K562 (cell line): ENCODE results near the gene PTK6. TPM values are rescaled to one million over a fixed set of nuclear protein-coding genes. Genes with fewer than 3 reads are reported as not detected.
A peak's percentile ranks its signal among the peaks of the same experiment; 100 is the strongest.

Experiments used
- CBFB ChIP-seq: sonication (generic); formaldehyde crosslinking; IDR thresholded peaks from 2 replicates; pipeline ENCODE4 v1.4.0; 2020; ENCODE audit warnings: mild to moderate bottlenecking, missing genetic modification reagents
- DEAF1 ChIP-seq: fragments of 450-650 bp; formaldehyde crosslinking; IDR thresholded peaks from 2 replicates; pipeline ENCODE4 v1.4.0; 2020; ENCODE audit warnings: mild to moderate bottlenecking, moderate library complexity
- ERF ChIP-seq: fragments of 450-650 bp; formaldehyde crosslinking; IDR thresholded peaks from 2 replicates; pipeline ENCODE4 v1.4.0; 2020; ENCODE audit warnings: mild to moderate bottlenecking, mixed read lengths
- ETS1 ChIP-seq: conservative IDR thresholded peaks from 2 replicates; pipeline ENCODE4 v1.6.1; 2011; ENCODE audit warnings: low read depth, mild to moderate bottlenecking, low read length; ENCODE audit not compliant: control insufficient read depth
- FOXP1 ChIP-seq: sonication (generic); formaldehyde crosslinking; IDR thresholded peaks from 2 replicates; pipeline ENCODE4 v1.8.0; 2022; ENCODE audit warnings: mild to moderate bottlenecking, missing genetic modification reagents
- HOXB6 ChIP-seq: fragments of 250-450 bp; sonication (Bioruptor Pico); IDR thresholded peaks from 2 replicates; pipeline ENCODE4 v1.5.1; 2022; ENCODE audit warnings: mild to moderate bottlenecking, borderline replicate concordance
- MAX ChIP-seq: sonication (generic); formaldehyde crosslinking; IDR thresholded peaks from 2 replicates; pipeline ENCODE4 v1.9.0; 2022; ENCODE audit warnings: mild to moderate bottlenecking, missing genetic modification reagents
- MTA1 ChIP-seq: fragments of 450-650 bp; IDR thresholded peaks from 2 replicates; pipeline ENCODE4 v1.6.1; 2017; ENCODE audit warnings: borderline replicate concordance
- MXD1 ChIP-seq: fragments of 250-450 bp; sonication (Bioruptor Pico); IDR thresholded peaks from 2 replicates; pipeline ENCODE4 v1.8.0; 2021; ENCODE audit warnings: borderline replicate concordance, mild to moderate bottlenecking, moderate library complexity; ENCODE audit not compliant: poor library complexity, severe bottlenecking
- NFXL1 ChIP-seq: fragments of 450-650 bp; formaldehyde crosslinking; IDR thresholded peaks from 2 replicates; pipeline ENCODE4 v1.4.0; 2021; ENCODE audit warnings: mild to moderate bottlenecking
- NR2C2 ChIP-seq, 2 experiments: fragments of 200-800 bp in 1 of 2; sonication (Bioruptor generic) in 1 of 2; sonication (generic) in 1 of 2; formaldehyde crosslinking in 1 of 2; IDR thresholded peaks; 2 replicates each; pipeline versions ENCODE4 v1.6.1 to v1.8.0; 2016 to 2022; ENCODE audit warnings: mild to moderate bottlenecking in 1 of 2, missing compliant biosample characterization in 1 of 2, missing genetic modification characterization in 1 of 2, missing genetic modification reagents in 1 of 2
- NRF1 ChIP-seq, 2 experiments: fragments of 450-650 bp; IDR thresholded peaks in 1 of 2; conservative IDR thresholded peaks in 1 of 2; 2 replicates each; pipeline ENCODE4 v1.6.1; 2014; ENCODE audit warnings: mild to moderate bottlenecking in 2 of 2
- POLR3G ChIP-seq: IDR thresholded peaks from 2 replicates; pipeline ENCODE4 v1.6.1; 2011; ENCODE audit not compliant: insufficient read length, insufficient replicate concordance; ENCODE audit errors: extremely low read depth
- RBM17 ChIP-seq: fragments of 200-400 bp; formaldehyde crosslinking; IDR thresholded peaks from 2 replicates; pipeline ENCODE4 v1.6.1; 2017; ENCODE audit warnings: low read depth, mild to moderate bottlenecking, low read length, borderline replicate concordance
- SMAD4 ChIP-seq: fragments of 250-450 bp; sonication (Bioruptor Pico); conservative IDR thresholded peaks from 2 replicates; pipeline ENCODE4 v1.8.0; 2021; ENCODE audit warnings: inconsistent platforms, mild to moderate bottlenecking, moderate library complexity
- SRSF9 ChIP-seq: fragments of 200-400 bp; formaldehyde crosslinking; IDR thresholded peaks from 2 replicates; pipeline ENCODE4 v1.6.1; 2017; ENCODE audit warnings: low read depth, low read length, borderline replicate concordance
- ZBED1 ChIP-seq: IDR thresholded peaks from 2 replicates; pipeline ENCODE4 v1.6.1; 2014
- ZFP1 ChIP-seq: fragments of 450-650 bp; formaldehyde crosslinking; IDR thresholded peaks from 2 replicates; pipeline ENCODE4 v1.4.0; 2020; ENCODE audit warnings: mild to moderate bottlenecking, mixed read lengths
- ZFPM2 ChIP-seq: fragments of 250-450 bp; sonication (Bioruptor Pico); IDR thresholded peaks from 2 replicates; pipeline ENCODE4 v1.5.1; 2022; ENCODE audit warnings: mild to moderate bottlenecking
- ZNF140 ChIP-seq: fragments of 250-450 bp; sonication (Bioruptor Pico); IDR thresholded peaks from 2 replicates; pipeline ENCODE4 v1.8.0; 2021; ENCODE audit warnings: moderate library complexity, mild to moderate bottlenecking, inconsistent platforms
- polyA plus RNA-seq, 8 experiments: library from polyadenylated mRNA; depleted of rRNA in 4 of 8; stranded (reverse) in 5 of 8; unstranded in 3 of 8; fragments of >200 nt; fragmentation: Nextera tagmentation in 2 of 8; fragmentation: Illumina TruSeq in 1 of 8; extraction: Ambion mirVana in 2 of 8; extraction: Trizol in 1 of 8; gene quantifications; 2 replicates each; pipeline versions ENCODE4 v1.2.1 to v1.2.3, GENCODE V29; 2011 to 2014; ENCODE audit warnings: inconsistent platforms in 1 of 8, missing spikeins in 1 of 8
- total RNA-seq, 7 experiments: library from RNA; depleted of rRNA in 6 of 7; stranded (reverse); fragments of >200 nt in 6 of 7; fragmentation: Illumina TruSeq in 2 of 7; extraction: Trizol in 2 of 7; gene quantifications; 2 replicates each; pipeline versions ENCODE4 v1.2.1 to v1.2.3, GENCODE V29; 2011 to 2021; ENCODE audit warnings: low replicate concordance in 1 of 7
- TF ChIP-seq, protein P1 (sequence below): sonication (generic); formaldehyde crosslinking; IDR thresholded peaks from 2 replicates; pipeline ENCODE4 v1.9.0; 2022; ENCODE audit warnings: mild to moderate bottlenecking, missing genetic modification reagents
- TF ChIP-seq, protein P2 (sequence below): fragments of 450-650 bp; IDR thresholded peaks from 2 replicates; pipeline ENCODE4 v1.6.1; 2016; ENCODE audit warnings: antibody characterized with exemption

The PTK6 gene
- total and polyA plus RNA-seq, 9 of the 15 experiments (the other 6 are each of a cell fraction or from before 2014, with no cell fraction given): 0.07 TPM; not detected in 8

DNA sequence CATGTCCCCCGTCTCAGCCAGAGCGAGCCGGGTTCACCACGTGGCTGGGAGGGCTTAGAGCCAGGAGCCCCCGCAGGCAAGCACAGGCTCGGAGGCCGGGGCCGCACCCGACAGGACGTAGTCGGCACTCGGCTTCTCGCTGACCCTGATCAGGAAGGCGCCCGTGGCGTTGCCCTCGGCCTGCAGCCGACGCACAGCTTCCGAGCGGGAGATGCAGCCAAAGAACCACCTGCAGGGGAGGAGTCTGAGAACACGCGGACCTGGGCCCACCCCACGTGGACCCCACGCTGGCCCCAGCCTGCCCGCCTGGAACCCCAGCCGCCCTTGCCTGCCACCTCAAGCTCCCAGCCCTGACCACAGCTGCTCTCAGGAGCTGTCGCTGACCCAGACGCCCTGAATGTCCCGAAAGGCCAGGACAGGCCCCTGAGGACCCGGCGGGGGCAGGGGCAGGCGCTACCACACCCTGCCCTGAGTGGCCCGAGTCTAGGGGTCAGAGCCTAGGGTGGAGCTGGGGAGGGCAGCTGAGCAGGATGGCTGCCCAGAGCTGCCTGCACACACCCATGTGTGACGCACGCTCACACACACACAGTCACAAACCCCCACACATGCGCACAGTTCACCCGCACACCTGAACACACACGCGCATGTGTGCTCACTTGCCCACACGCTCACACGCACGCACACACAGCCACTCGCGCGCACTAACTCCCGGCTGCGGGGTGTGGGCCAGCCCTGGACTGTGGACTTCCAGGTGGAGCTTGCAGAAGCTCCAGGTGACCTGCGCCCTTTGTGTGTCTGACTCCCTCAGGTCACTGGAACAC, 2.1 kb downstream of the PTK6 start (continued):
- TF ChIP-seq ETS1: no peak
- TF ChIP-seq FOXP1 (CRISPR knock-in tag): peak; percentile 70; the same call in 1 of the 2 replicates
- no peak for TF ChIP-seq NFXL1
- TF ChIP-seq, protein P1, sequence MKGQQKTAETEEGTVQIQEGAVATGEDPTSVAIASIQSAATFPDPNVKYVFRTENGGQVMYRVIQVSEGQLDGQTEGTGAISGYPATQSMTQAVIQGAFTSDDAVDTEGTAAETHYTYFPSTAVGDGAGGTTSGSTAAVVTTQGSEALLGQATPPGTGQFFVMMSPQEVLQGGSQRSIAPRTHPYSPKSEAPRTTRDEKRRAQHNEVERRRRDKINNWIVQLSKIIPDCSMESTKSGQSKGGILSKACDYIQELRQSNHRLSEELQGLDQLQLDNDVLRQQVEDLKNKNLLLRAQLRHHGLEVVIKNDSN: peak; percentile 36; the same call in 1 of the 2 replicates
- TF ChIP-seq HOXB6: no peak
- TF ChIP-seq NRF1 (conservative IDR thresholded peaks at IDR 0.05 in 1 of 2, IDR thresholded peaks at IDR 0.05 in 1 of 2): peak; percentile 62
- TF ChIP-seq ZNF140 (CRISPR knock-in tag): no peak
- no peak for TF ChIP-seq RBM17
- no peak for TF ChIP-seq SMAD4 (CRISPR knock-in tag)
- no peak for TF ChIP-seq ERF (CRISPR knock-in tag)
- peak; percentile 94 for TF ChIP-seq MAX (CRISPR knock-in tag)
- no peak for TF ChIP-seq ZFP1 (CRISPR knock-in tag)
- TF ChIP-seq MXD1 (CRISPR knock-in tag): no peak
- TF ChIP-seq MTA1: no peak
- TF ChIP-seq ZBED1: no peak
- no peak for TF ChIP-seq POLR3G
- TF ChIP-seq, protein P2, sequence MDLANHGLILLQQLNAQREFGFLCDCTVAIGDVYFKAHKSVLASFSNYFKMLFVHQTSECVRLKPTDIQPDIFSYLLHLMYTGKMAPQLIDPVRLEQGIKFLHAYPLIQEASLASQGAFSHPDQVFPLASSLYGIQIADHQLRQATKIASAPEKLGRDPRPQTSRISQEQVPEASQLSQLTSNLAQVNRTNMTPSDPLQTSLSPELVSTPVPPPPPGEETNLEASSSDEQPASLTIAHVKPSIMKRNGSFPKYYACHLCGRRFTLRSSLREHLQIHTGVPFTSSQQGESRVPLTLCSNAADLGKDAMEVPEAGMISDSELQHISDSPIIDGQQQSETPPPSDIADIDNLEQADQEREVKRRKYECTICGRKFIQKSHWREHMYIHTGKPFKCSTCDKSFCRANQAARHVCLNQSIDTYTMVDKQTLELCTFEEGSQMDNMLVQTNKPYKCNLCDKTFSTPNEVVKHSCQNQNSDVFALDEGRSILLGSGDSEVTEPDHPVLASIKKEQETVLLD: no peak
- no peak for TF ChIP-seq NR2C2 (CRISPR knock-in tag; IDR thresholded peaks at IDR 0.05)
- TF ChIP-seq NR2C2 (tag; IDR thresholded peaks at IDR 0.05): no peak
- TF ChIP-seq SRSF9: no peak
- 0 out of 2 replicates have a peak, but pooled peaks have one; percentile 76 for TF ChIP-seq CBFB (CRISPR knock-in tag)
- no peak for TF ChIP-seq DEAF1 (CRISPR knock-in tag)
- TF ChIP-seq ZFPM2 (CRISPR knock-in tag): no peak
